PC-9 (cell line): ENCODE data around the gene NPTX1. TPM values are rescaled to one million over a fixed set of nuclear protein-coding genes. Genes with fewer than 3 reads are reported as not detected.

Source experiments
- BruUV-seq: library from RNA; stranded (reverse); fragments of 400-500 nt; replicated peaks from 2 replicates; lab custom pipeline; 2021; lab: Mats Ljungman, UMichigan
- CTCF ChIA-PET: fragments of 300-600 bp; sonication (Branson Sonifier 250); formaldehyde crosslinking; loops from one replicate; lab custom pipeline; 2022; ENCODE audit warnings: antibody characterized with exemption; lab: Charles Lee
- POLR2A ChIA-PET: fragments of 300-600 bp; sonication (Branson Sonifier 250); formaldehyde crosslinking; loops from one replicate; lab custom pipeline; 2022; ENCODE audit warnings: antibody characterized with exemption; ENCODE audit not compliant: unreplicated experiment; lab: Charles Lee
- DNase-seq, 2 experiments: peaks; one replicate each; pipeline versions ENCODE4 v3.0.0 to v3.0.0-alpha.2; 2015 to 2022; ENCODE audit warnings: mixed read lengths in 1 of 2
- H2AFZ ChIP-seq: fragments of 200-600 bp; sonication (generic); 2 replicates; pipeline ENCODE4 v1.8.1; 2017; ENCODE audit warnings: antibody characterized with exemption
- H3F3A ChIP-seq: fragments of 200-600 bp; sonication (generic); 2 replicates; pipeline ENCODE4 v1.8.1; 2017; ENCODE audit warnings: antibody characterized with exemption, mild to moderate bottlenecking, low read depth; ENCODE audit not compliant: insufficient read depth
- H3K27ac ChIP-seq: fragments of 200-600 bp; sonication (generic); 2 replicates; pipeline ENCODE4 v1.6.1; 2016; ENCODE audit warnings: mixed run types
- H3K27me3 ChIP-seq: fragments of 200-600 bp; sonication (generic); 2 replicates; pipeline ENCODE4 v1.6.1; 2016; ENCODE audit warnings: low read depth, mixed run types; ENCODE audit not compliant: insufficient read depth
- H3K36me3 ChIP-seq: fragments of 200-600 bp; sonication (generic); 2 replicates; pipeline ENCODE4 v1.6.1; 2016; ENCODE audit warnings: low read depth, mixed run types
- H3K4me1 ChIP-seq: fragments of 200-600 bp; sonication (generic); replicated peaks from 2 replicates; pipeline ENCODE4 v1.6.1; 2016; ENCODE audit warnings: mixed run types; ENCODE audit not compliant: insufficient read depth
- H3K4me2 ChIP-seq: fragments of 200-600 bp; sonication (generic); 2 replicates; pipeline ENCODE4 v1.6.1; 2017; ENCODE audit warnings: mixed run types
- H3K4me3 ChIP-seq: fragments of 200-600 bp; sonication (generic); 2 replicates; pipeline ENCODE4 v1.6.1; 2016; ENCODE audit warnings: mixed run types
- H3K79me2 ChIP-seq: fragments of 200-600 bp; sonication (generic); 2 replicates; pipeline ENCODE4 v1.6.1; 2017; ENCODE audit warnings: low read depth, mixed run types
- H3K9me2 ChIP-seq: fragments of 200-600 bp; sonication (generic); 2 replicates; pipeline ENCODE4 v1.8.1; 2017; ENCODE audit warnings: mild to moderate bottlenecking; ENCODE audit not compliant: insufficient read depth
- H3K9me3 ChIP-seq: fragments of 200-600 bp; sonication (generic); 2 replicates; pipeline ENCODE4 v1.8.1; 2016; ENCODE audit warnings: low read depth; ENCODE audit not compliant: insufficient read depth
- H4K20me1 ChIP-seq: fragments of 200-600 bp; sonication (generic); 2 replicates; pipeline ENCODE4 v1.8.1; 2017; ENCODE audit not compliant: insufficient read depth
- EZH2 ChIP-seq: fragments of 200-600 bp; sonication (generic); IDR thresholded peaks from 2 replicates; pipeline ENCODE4 v1.8.0; 2017; ENCODE audit warnings: antibody characterized with exemption, low read depth
- intact Hi-C: fragments of 100-400 bp; cut with micrococcal nuclease; formaldehyde crosslinking; loops from one replicate; pipeline ENCODE4 v1.10.0; 2022; ENCODE audit not compliant: unreplicated experiment
- total RNA-seq: library from RNA; stranded (reverse); gene quantifications from 2 replicates; pipeline ENCODE4 v1.2.3, GENCODE V29; 2021
- TF ChIP-seq, protein P1 (sequence below): fragments of 200-600 bp; sonication (generic); conservative IDR thresholded peaks from 2 replicates; pipeline ENCODE4 v1.6.1; 2017; ENCODE audit warnings: mixed run types, antibody characterized with exemption, mild to moderate bottlenecking, moderate library complexity

NPTX1 gene
- total RNA-seq, 1 experiment from 2014 or later = 6.9 TPM

DNA sequence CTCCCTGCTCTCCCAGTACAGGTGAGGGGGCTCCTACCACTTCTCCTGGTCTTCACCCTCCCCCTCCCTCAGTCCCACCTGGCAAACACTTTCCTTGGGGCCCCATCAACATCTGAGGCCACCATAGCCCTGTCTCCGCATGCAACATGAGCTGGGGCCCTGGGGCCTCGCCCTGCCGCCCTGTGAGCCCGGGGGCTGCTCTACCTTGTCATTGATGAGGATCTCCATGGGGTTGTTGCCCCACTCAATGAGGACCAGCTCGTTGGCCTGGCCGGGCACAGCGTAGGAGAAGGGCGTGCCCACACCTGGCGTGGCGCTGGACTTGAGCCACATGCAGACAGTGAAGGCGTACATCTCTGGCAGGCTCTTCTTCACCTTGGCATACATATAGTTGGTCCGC lies 3.4 kb downstream of the NPTX1 start:
- no peak for DNase-seq
- H3K27me3 ChIP-seq = peaks cover 25% of the 10 kb centered on the region
- H3K4me1 ChIP-seq = 0 out of 2 replicates have a peak, but pooled peaks cover 9% of the 10 kb centered on the region
- no peaks in the 10 kb centered on the region for H3K36me3 ChIP-seq
- no TSS peak for BruUV-seq
- intact Hi-C loops = no loop called here
- H3K4me2 ChIP-seq = no peak overlapping the region
- H3K27ac ChIP-seq = no peak overlapping the region
- no peaks in the 10 kb centered on the region for H4K20me1 ChIP-seq
- CTCF ChIA-PET = interaction anchor here (0.6 kb wide), 1 partner anchor 43 kb away, joined by 3 read pairs; no protein-coding TSS in a partner anchor
- no peak for TF ChIP-seq EZH2
- TF ChIP-seq, protein P1, sequence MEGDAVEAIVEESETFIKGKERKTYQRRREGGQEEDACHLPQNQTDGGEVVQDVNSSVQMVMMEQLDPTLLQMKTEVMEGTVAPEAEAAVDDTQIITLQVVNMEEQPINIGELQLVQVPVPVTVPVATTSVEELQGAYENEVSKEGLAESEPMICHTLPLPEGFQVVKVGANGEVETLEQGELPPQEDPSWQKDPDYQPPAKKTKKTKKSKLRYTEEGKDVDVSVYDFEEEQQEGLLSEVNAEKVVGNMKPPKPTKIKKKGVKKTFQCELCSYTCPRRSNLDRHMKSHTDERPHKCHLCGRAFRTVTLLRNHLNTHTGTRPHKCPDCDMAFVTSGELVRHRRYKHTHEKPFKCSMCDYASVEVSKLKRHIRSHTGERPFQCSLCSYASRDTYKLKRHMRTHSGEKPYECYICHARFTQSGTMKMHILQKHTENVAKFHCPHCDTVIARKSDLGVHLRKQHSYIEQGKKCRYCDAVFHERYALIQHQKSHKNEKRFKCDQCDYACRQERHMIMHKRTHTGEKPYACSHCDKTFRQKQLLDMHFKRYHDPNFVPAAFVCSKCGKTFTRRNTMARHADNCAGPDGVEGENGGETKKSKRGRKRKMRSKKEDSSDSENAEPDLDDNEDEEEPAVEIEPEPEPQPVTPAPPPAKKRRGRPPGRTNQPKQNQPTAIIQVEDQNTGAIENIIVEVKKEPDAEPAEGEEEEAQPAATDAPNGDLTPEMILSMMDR = no peak
- H3F3A ChIP-seq = no peaks in the 10 kb centered on the region
- no peaks in the 10 kb centered on the region for H3K79me2 ChIP-seq
- POLR2A ChIA-PET = no interaction called here
- H3K4me3 ChIP-seq = no peak overlapping the region
- H3K9me3 ChIP-seq = no peaks in the 10 kb centered on the region
- no peaks in the 10 kb centered on the region for H3K9me2 ChIP-seq
- no peak overlapping the region for H2AFZ ChIP-seq

DNA sequence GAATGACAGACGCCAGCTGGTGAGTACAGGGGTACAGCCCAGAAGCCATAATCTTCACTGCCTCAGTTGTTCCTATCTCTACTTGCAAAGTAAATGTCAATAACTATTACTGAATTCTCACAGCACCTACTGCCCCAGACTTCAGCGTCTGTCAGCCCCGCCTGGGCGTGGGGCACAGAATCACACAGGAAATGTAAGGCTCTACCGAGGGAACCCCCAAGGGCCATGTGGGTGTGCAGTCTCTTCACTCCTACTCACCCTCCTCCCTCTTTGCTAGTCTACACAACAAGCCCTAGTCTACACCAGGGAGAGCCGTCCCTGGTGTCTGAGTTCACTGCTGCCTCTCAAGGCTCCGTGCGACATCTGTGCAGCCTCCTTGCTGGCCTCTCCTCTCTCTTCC lies 4.5 kb downstream of the NPTX1 start:
- ChIA-PET POLR2A (no interaction called here), CTCF (no interaction called here)
- H4K20me1 ChIP-seq = no peaks in the 10 kb centered on the region
- intact Hi-C loops = no loop called here
- no peaks in the 10 kb centered on the region for H3F3A ChIP-seq
- no peaks in the 10 kb centered on the region for H3K36me3 ChIP-seq
- H3K4me3 ChIP-seq = no peak overlapping the region
- DNase-seq = no peak
- TF ChIP-seq, protein P1 = no peak
- no peak for TF ChIP-seq EZH2
- H3K27me3 ChIP-seq = peaks cover 17% of the 10 kb centered on the region
- no peaks in the 10 kb centered on the region for H3K9me3 ChIP-seq
- BruUV-seq = no TSS peak
- no peaks in the 10 kb centered on the region for H3K79me2 ChIP-seq
- 0 out of 2 replicates have a peak, but pooled peaks cover 9% of the 10 kb centered on the region for H3K4me1 ChIP-seq
- H3K27ac ChIP-seq = no peak overlapping the region
- no peaks in the 10 kb centered on the region for H3K9me2 ChIP-seq
- no peak overlapping the region for H3K4me2 ChIP-seq
- no peak overlapping the region for H2AFZ ChIP-seq

DNA sequence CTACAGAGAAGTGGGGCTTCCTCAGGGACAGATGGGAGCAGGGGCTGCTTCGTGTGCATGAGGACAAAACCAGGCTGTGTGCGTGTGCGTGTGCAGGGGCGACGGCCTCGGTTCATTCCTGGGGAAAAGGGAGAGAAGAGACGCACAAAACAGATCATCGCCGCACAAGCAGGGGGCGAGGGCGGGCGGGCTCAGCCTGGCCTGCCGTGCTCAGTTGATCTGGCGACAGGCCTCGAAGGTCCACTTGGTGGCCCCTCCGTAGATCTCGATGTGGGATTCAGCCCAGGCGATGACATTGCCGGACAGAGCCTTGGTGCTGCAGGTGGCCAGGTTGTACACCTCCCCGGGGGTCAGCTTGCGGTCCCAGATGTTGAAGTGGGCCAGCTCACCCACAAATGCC lies 5.8 kb downstream of the NPTX1 start:
- intact Hi-C loops = no loop called here
- H4K20me1 ChIP-seq = no peaks in the 10 kb centered on the region
- no peak overlapping the region for H3K27ac ChIP-seq
- H3K4me1 ChIP-seq = 0 out of 2 replicates have a peak, but pooled peaks cover 9% of the 10 kb centered on the region
- H3K9me3 ChIP-seq = no peaks in the 10 kb centered on the region
- no peaks in the 10 kb centered on the region for H3K79me2 ChIP-seq
- no peaks in the 10 kb centered on the region for H3K9me2 ChIP-seq
- H2AFZ ChIP-seq = no peak overlapping the region
- POLR2A ChIA-PET = no interaction called here
- no peaks in the 10 kb centered on the region for H3K36me3 ChIP-seq
- H3K4me2 ChIP-seq = no peak overlapping the region
- BruUV-seq = no TSS peak
- peaks cover 8% of the 10 kb centered on the region; the same call in 1 of the 2 replicates for H3K27me3 ChIP-seq
- TF ChIP-seq, protein P1 = no peak
- TF ChIP-seq EZH2 = no peak
- H3F3A ChIP-seq = no peaks in the 10 kb centered on the region
- DNase-seq = no peak
- H3K4me3 ChIP-seq = no peak overlapping the region
- CTCF ChIA-PET = no interaction called here
